GM21786 (cell line): Measurements from ENCODE around the gene ABHD17A.

Experiments used
- ATAC-seq: cut with Tn5 transposase; IDR thresholded peaks from one replicate; pipeline ENCODE4 v1.9.1; 2021; ENCODE audit not compliant: unreplicated experiment

The ABHD17A gene

GRCh38 chr19:1865172-1866010 lies 19.9 kb downstream of the ABHD17A start:
- no peak for ATAC-seq

DNA sequence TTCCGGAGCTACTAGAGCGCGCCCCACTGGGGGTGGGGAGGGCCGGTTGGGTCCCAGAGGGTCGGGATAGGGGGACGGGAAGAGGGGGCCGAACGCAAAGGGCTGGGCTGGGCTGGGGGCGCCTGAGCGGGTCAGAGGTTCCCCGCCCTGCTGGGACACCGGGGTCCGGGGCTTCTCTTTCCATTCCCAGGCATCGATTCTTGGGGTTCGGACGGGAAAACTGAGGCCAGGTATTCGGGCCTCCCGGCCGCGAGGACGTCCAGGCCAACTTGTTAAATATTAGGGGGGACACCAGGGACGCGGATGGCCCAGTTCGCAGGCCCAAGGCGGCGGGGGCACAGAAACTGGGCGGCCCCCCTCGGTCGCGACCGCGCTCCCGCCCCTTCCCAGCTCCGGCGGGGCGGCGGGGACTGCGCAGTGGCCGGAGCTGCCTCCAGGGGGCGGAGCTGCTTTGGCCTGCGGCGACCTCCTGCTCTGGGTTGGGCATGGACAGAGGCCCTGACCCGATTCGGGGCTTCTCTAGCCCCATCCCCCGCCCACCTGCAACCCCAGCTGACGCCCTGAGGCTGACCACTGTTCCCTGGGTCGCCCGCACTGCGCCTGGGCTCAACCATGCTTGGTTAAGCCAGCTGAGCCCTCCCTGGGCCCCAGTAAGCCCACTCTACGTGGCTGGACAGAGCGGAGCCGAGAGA lies 20.7 kb downstream of the ABHD17A start:
- no peak for ATAC-seq

DNA sequence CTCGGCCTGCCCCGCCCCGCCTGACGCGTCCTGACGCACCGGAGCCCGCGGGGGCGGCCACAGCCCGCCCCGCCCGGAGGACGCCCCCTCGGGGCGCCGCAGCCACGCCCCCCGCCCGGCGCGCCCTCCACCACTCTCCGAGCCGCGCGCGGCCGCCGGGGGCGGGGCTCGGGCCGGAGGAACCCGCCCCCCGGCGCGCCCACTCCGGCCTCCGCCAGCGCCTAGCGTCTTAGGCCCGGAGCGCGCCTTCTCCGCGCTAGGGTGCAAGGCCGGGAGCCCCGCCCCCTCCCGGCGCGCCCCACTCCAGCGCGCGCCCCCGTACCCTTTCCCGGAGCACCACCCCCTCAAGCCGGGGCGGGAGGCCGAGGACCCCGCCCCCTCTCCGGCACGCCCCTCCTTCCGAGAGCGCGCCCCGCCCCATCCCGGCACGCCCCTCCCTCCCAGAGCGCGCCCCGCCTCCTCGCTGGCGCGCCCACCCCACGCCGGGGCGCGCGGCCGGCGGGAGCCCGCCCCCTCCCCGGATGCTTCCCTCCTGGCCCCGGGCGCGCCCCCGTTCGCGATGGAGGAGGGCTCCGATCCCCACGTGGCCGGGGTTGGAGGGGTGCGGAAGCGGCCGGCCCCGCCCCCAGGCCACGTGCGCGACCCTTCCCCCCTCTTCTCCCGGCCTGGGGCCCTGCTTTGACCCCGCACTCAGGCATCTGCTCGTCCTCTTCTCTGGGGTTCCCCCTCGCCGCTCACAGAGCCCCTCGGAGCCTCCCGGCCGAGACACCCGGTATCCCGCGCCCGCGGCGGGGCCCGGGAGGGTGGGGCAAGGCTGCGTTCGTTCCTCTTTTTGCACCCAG lies 21.4 kb downstream of the ABHD17A start:
- peak; percentile 52 for ATAC-seq

DNA sequence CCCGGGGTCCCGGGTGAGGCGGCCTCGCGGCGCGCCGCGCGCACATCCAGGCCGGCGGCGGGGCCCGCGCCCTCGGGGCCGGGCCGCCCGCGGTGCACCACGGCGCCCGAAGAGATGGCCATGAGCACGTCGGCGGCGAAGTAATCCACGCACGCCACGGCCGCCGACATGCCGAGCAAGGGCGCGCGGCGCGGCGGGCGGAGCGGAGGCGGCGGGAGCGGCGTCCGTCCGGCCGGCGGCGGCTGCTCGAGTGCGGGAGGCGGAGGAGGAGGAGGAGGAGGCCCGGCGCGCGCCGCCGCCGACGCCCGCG lies 22.0 kb downstream of the ABHD17A start, which contains the start of gene KLF16:
Gene KLF16, minus strand, starts transcription at position 252 of the 310 bp plus-strand sequence. Its CDS starts 82 bp downstream, at position 170.
- ATAC-seq, result no peak

GRCh38 chr19:1862424-1863327 lies 22.6 kb downstream of the ABHD17A start:
- no peak for ATAC-seq

- no peak for ATAC-seq
These were observed 23.2 kb downstream of the ABHD17A start for GRCh38 chr19:1862068-1862423.

GRCh38 chr19:1861599-1862031 lies 23.7 kb downstream of the ABHD17A start:
- no peak for ATAC-seq

- ATAC-seq, result no peak
These were observed 24.3 kb downstream of the ABHD17A start for GRCh38 chr19:1860821-1861598.

GRCh38 chr19:1860042-1860775 lies 25.1 kb downstream of the ABHD17A start:
- no peak for ATAC-seq

GRCh38 chr19:1859331-1859781 lies 25.9 kb downstream of the ABHD17A start:
- ATAC-seq, result no peak

GRCh38 chr19:1858412-1859081 lies 26.7 kb downstream of the ABHD17A start:
- ATAC-seq, result no peak

DNA sequence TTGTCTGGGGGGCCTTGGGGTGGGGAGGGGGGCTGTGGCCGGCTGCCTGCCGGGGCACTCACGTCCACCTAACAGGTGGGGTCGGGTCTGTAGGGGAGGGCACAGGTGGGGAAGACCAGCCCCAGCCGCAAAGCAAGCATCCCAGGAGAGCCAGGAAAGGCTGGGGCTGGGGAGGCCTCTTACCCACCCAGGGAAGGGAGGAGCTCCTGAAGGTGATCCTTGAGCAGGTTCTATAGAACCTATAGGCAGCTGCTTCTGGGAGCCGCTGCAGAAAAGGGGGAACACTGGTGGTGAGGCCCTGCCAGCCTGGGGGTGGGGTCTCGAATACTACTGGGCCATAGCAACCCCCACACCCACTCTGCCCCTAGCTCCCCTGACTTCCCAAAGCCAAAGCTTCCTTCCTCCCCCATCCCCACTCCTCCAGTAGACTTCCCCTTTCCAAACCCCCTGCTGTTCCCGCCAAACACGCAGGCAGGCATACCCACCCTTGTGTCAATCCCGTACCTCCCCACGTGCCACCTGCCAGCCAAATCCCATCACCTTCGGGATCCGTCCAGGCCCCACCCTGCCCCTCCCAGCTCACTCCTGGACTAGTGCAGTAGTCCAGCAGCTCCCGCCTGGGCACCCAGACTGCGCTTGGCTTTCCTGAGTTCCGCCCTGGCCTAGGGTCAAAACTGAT lies 27.5 kb downstream of the ABHD17A start:
- no peak for ATAC-seq

DNA sequence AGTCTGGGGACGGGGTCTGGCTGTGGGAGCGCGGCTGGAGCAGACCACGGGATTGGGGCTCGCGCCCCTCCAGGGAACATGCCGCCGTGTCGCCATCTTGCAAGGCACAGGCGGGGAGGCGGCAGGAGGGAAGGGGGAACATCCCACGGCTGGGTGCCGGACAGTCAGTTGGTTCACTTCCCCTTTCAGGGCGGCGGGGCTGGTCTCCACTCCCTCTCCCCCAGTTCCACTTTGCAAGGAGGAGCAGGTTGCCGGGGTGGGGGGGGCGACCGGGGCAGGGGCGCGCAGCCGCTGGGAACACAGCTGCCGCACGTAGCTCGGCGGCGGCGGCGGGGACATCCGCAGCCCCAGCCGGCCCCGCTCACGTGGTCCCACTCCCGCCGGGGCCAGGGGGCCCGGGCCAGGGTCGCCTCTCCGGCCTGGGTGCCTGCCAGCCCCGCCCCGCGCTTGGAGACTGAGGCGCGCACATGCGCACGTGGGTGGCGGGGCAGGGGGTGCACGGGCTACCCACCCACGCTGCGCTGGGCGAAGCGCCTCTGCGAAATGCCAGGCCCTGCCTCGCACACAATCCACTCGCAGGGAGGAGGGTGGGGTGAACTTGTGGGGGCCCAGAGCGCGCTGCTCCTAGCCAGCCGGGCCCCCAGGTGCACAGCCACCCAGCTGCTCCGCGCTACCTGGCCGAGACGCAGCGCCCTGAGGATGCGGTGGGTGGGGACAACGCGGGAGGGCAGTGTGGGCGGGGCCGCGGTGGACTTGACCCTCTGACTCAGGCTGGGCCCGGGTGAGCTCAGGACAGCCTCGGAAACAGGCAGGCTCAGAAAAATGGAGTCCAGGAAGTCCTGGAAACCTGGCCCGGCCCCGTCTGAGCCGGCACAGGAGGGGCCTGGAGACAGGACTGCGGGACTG lies 28.3 kb downstream of the ABHD17A start:
- no peak for ATAC-seq

GRCh38 chr19:1856345-1856697 lies 29.0 kb downstream of the ABHD17A start:
- ATAC-seq, result no peak

GRCh38 chr19:1855828-1856255 lies 29.5 kb downstream of the ABHD17A start:
- no peak for ATAC-seq

GRCh38 chr19:1855040-1855827 lies 30.1 kb downstream of the ABHD17A start:
- no peak for ATAC-seq
